GM19238 (cell line): ENCODE data around the gene CNTROB.

Experiments
- DNase-seq: peaks from one replicate; pipeline ENCODE4 v3.0.0; 2011; ENCODE audit warnings: low spot score; ENCODE audit not compliant: insufficient read length

Gene CNTROB

GRCh38 chr17:7987112-7987893, 55.3 kb downstream of the CNTROB start:
- no peak for DNase-seq

DNA sequence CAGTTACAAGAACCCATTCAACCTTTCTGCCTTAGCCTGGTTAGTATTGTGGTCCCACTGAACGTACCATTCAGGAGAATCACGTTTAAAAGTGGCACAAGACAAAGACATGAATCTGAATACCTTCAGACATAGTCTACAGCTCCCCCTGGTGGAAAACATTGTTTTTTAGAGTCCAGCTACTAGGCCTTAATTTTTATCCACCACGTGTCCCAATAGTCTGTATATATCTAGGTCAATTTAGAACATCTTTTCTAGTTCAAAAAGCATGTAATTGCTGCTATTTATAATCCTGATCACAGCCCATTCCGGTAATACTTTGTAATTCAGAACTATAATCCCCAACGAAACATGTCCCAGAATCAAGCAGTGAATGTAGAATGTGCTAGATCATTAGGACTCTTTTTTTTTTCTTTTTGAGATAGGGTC, 56.8 kb downstream of the CNTROB start:
- no peak for DNase-seq

GRCh38 chr17:7989781-7990655, 58.0 kb downstream of the CNTROB start:
- peak; percentile 87 for DNase-seq

GRCh38 chr17:7992516-7992915, 60.5 kb downstream of the CNTROB start:
- no peak for DNase-seq

GRCh38 chr17:7992924-7993323, 60.9 kb downstream of the CNTROB start:
- no peak for DNase-seq

- no peak for DNase-seq
These were observed 62.1 kb downstream of the CNTROB start for GRCh38 chr17:7993972-7994589.

- no peak for DNase-seq
These were observed 63.7 kb downstream of the CNTROB start for GRCh38 chr17:7995724-7996123.

- DNase-seq = no peak
These were observed 65.2 kb downstream of the CNTROB start for GRCh38 chr17:7997186-7997585.
